ENCODE measurements around the gene ZNF691.
"Not testable (repeated sequence)": the region's sequence is repeated elsewhere in the genome, so short reads cannot be mapped to it uniquely, and the experiment has no call there.

- not testable (repeated sequence) for TF ChIP-seq POLR2AphosphoS5, CTCF (IDR thresholded peaks at IDR 0.05)
Observed at GRCh38 chr1:42814815-42815214, 31.6 kb upstream of the ZNF691 start.
